ENCODE measurements around the gene KANSL1. TPM values are rescaled to one million over a fixed set of nuclear protein-coding genes. Genes with fewer than 3 reads are reported as not detected.
A peak's percentile ranks its signal among the peaks of the same experiment; 100 is the strongest.

The KANSL1 gene
- total and polyA plus RNA-seq, 8 donors, result 65.9 to 129 (median 79.0) TPM

- no peak overlapping the region for H3K27ac ChIP-seq
- ATAC-seq, result peak; percentile 97
- H3K36me3 ChIP-seq, result no peaks in the 10 kb centered on the region
- DNase-seq, result peak in 3 of 4 donors; percentile 44 to 73 (median 61)
- no peaks in the 10 kb centered on the region for H3K9me3 ChIP-seq
- H3K27me3 ChIP-seq, result no peaks in the 10 kb centered on the region
- intact Hi-C loops (cut with DNase I), result loop anchor here in 1 of 2 donors (5.0 kb wide), 1 partner anchor 210 kb away; no protein-coding TSS in a partner anchor
- peak; percentile 93 to 98 for TF ChIP-seq CTCF (IDR thresholded peaks at IDR 0.05)
- H3K4me1 ChIP-seq, result no peaks in the 10 kb centered on the region
- H3K4me3 ChIP-seq, result no peak overlapping the region
Observed at GRCh38 chr17:46002311-46002972, 190.8 kb downstream of the KANSL1 start.

- no peak for DNase-seq
- no peak overlapping the region for H3K4me3 ChIP-seq
- no peaks in the 10 kb centered on the region for H3K4me1 ChIP-seq
- H3K27ac ChIP-seq, result no peak overlapping the region
- no peaks in the 10 kb centered on the region for H3K36me3 ChIP-seq
- no peak for TF ChIP-seq CTCF (IDR thresholded peaks at IDR 0.05)
- no peaks in the 10 kb centered on the region for H3K27me3 ChIP-seq
- H3K9me3 ChIP-seq, result no peaks in the 10 kb centered on the region
- ATAC-seq, result no peak
- intact Hi-C loops (cut with DNase I), result loop anchor here in 1 of 2 donors (5.0 kb wide), 1 partner anchor 211 kb away; no protein-coding TSS in a partner anchor
Observed at GRCh38 chr17:46001390-46002310, 191.6 kb downstream of the KANSL1 start.

GRCh38 chr17:46000757-46001156, 192.5 kb downstream of the KANSL1 start:
- TF ChIP-seq CTCF (IDR thresholded peaks at IDR 0.05), result no peak
- Histone ChIP-seq H3K4me3 (no peak overlapping the region), H3K36me3 (no peaks in the 10 kb centered on the region), H3K27me3 (no peaks in the 10 kb centered on the region), H3K9me3 (no peaks in the 10 kb centered on the region), H3K27ac (no peak overlapping the region), H3K4me1 (no peaks in the 10 kb centered on the region)
- intact Hi-C loops (cut with DNase I), result loop anchor here in 1 of 2 donors (5.0 kb wide), 1 partner anchor 212 kb away; no protein-coding TSS in a partner anchor
- ATAC-seq (no peak), DNase-seq (no peak)

GRCh38 chr17:46000292-46000691, 192.9 kb downstream of the KANSL1 start:
- intact Hi-C loops (cut with DNase I), result loop anchor here in 1 of 2 donors (5.0 kb wide), 1 partner anchor 212 kb away; no protein-coding TSS in a partner anchor
- H3K9me3 ChIP-seq, result no peaks in the 10 kb centered on the region
- H3K4me3 ChIP-seq, result no peak overlapping the region
- H3K36me3 ChIP-seq, result no peaks in the 10 kb centered on the region
- ATAC-seq, result no peak
- H3K27me3 ChIP-seq, result no peaks in the 10 kb centered on the region
- no peaks in the 10 kb centered on the region for H3K4me1 ChIP-seq
- TF ChIP-seq CTCF (IDR thresholded peaks at IDR 0.05), result no peak
- no peak overlapping the region for H3K27ac ChIP-seq
- DNase-seq, result no peak

GRCh38 chr17:45999900-46000290, 193.3 kb downstream of the KANSL1 start:
- intact Hi-C loops (cut with DNase I), result loop anchor here in 1 of 2 donors (5.0 kb wide), 1 partner anchor 212 kb away; no protein-coding TSS in a partner anchor
- Histone ChIP-seq H3K36me3 (no peaks in the 10 kb centered on the region), H3K9me3 (no peaks in the 10 kb centered on the region), H3K4me1 (no peaks in the 10 kb centered on the region), H3K27ac (no peak overlapping the region), H3K4me3 (no peak overlapping the region), H3K27me3 (no peaks in the 10 kb centered on the region)
- DNase-seq (no peak), ATAC-seq (no peak)
- TF ChIP-seq CTCF (IDR thresholded peaks at IDR 0.05), result no peak
